ENCODE data around the gene RRAD.

RRAD gene

GRCh38 chr16:66917741-66918140, 7.6 kb downstream of the RRAD start:
- POLR2A ChIA-PET, result interaction anchor here (2.2 kb wide), 1 partner anchor 12 kb away, joined by 6 read pairs; no protein-coding TSS in a partner anchor
- Histone ChIP-seq H3K4me3 (ENCODE audit: low read depth, low read length) (no peak overlapping the region), H3K36me3 (ENCODE audit: control insufficient read depth in 2 of 2, insufficient read depth in 1 of 2, low read length in 2 of 2) (no peaks in the 10 kb centered on the region), H3K9me3 (ENCODE audit: control insufficient read depth, insufficient read depth, low read depth, low read length) (no peaks in the 10 kb centered on the region), H3K27ac (ENCODE audit: extremely low read depth, low read depth, low read length) (no peak overlapping the region), H3K4me1 (ENCODE audit: control insufficient read depth, insufficient read depth, low read length) (no peaks in the 10 kb centered on the region)
- CTCF ChIA-PET, result interaction anchor here (0.9 to 15.1 kb wide), 2 partner anchors 19 to 44 kb away, joined by 4 to 268 read pairs; partner anchors contain the start of gene CES3
- TF ChIP-seq EGR2 (tag by site-specific recombination; IDR thresholded peaks at IDR 0.05; ENCODE audit: low read depth) (peak; percentile 36; the same call in 1 of the 2 replicates), PRDM10 (tag by site-specific recombination; IDR thresholded peaks at IDR 0.05) (no peak), ZNF211 (tag by site-specific recombination; IDR thresholded peaks at IDR 0.05; ENCODE audit: low read depth) (no peak)

GRCh38 chr16:66916518-66916917, 8.8 kb downstream of the RRAD start:
- Histone ChIP-seq H3K4me3 (ENCODE audit: low read depth, low read length) (no peak overlapping the region), H3K9me3 (ENCODE audit: control insufficient read depth, insufficient read depth, low read depth, low read length) (no peaks in the 10 kb centered on the region), H3K36me3 (ENCODE audit: control insufficient read depth in 2 of 2, insufficient read depth in 1 of 2, low read length in 2 of 2) (no peaks in the 10 kb centered on the region), H3K4me1 (ENCODE audit: control insufficient read depth, insufficient read depth, low read length) (no peaks in the 10 kb centered on the region), H3K27ac (ENCODE audit: extremely low read depth, low read depth, low read length) (no peak overlapping the region)
- CTCF ChIA-PET, result interaction anchor here (0.6 to 15.1 kb wide), 2 partner anchors 18 to 37 kb away, joined by 3 to 268 read pairs; no protein-coding TSS in a partner anchor
- POLR2A ChIA-PET, result interaction anchor here (2.2 kb wide), 1 partner anchor 11 kb away, joined by 6 read pairs; no protein-coding TSS in a partner anchor
- TF ChIP-seq FEZF1 (tag by site-specific recombination; IDR thresholded peaks at IDR 0.05) (no peak), IKZF3 (tag by site-specific recombination; IDR thresholded peaks at IDR 0.05) (no peak), PRDM2 (tag by site-specific recombination; IDR thresholded peaks at IDR 0.05; ENCODE audit: borderline replicate concordance) (no peak), ZNF148 (tag by site-specific recombination; IDR thresholded peaks at IDR 0.05; ENCODE audit: borderline replicate concordance) (no peak), REPIN1 (tag by site-specific recombination; IDR thresholded peaks at IDR 0.05; ENCODE audit: low read depth) (no peak), ZNF138 (tag by site-specific recombination; IDR thresholded peaks at IDR 0.05; ENCODE audit: borderline replicate concordance) (no peak), SCRT2 (tag by site-specific recombination; IDR thresholded peaks at IDR 0.05) (no peak), WT1 (tag by site-specific recombination; IDR thresholded peaks at IDR 0.05) (no peak), ZNF777 (tag by site-specific recombination; IDR thresholded peaks at IDR 0.05; ENCODE audit: borderline replicate concordance) (no peak), HOXA7 (CRISPR knock-in tag; IDR thresholded peaks at IDR 0.05; ENCODE audit: borderline replicate concordance) (no peak), ZNF596 (tag by site-specific recombination; IDR thresholded peaks at IDR 0.05) (no peak), OVOL3 (tag by site-specific recombination; IDR thresholded peaks at IDR 0.05) (no peak), ZNF549 (tag by site-specific recombination; IDR thresholded peaks at IDR 0.05) (no peak), AEBP2 (tag by site-specific recombination; IDR thresholded peaks at IDR 0.05; ENCODE audit: borderline replicate concordance) (no peak), ZNF785 (tag by site-specific recombination; IDR thresholded peaks at IDR 0.05) (no peak), ZXDB (tag by site-specific recombination; IDR thresholded peaks at IDR 0.05) (no peak), ZNF558 (tag by site-specific recombination; IDR thresholded peaks at IDR 0.05) (no peak), ZNF221 (tag by site-specific recombination; IDR thresholded peaks at IDR 0.05; ENCODE audit: borderline replicate concordance) (no peak)

Data from HEK293 (cell line).